Measurements from ENCODE around the gene SCP2D1.

SCP2D1 gene

DNA sequence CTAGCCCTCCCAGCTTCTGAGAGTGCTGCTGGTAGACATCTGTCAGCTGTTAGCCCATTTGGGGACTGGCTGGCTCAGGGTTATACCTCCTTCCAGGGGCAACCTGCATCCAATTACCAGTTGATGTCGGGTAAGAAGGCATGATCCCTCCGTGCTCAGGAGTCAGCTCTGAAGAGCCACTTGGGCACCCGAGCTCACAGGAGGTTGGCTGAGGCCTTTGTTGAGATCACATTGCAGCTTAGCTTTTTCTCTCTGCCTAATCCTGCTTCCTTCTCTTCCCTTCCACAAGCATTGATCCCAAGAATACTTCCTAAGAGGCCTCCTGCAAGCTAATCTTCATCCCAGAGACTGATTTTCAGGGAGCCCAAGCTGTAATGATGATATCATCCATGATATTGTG is 35.5 kb downstream of the SCP2D1 start:
- no peaks in the 10 kb centered on the region for H3K9me3 ChIP-seq (replicated peaks; ENCODE audit: low read length)
- H3K4me1 ChIP-seq (ENCODE audit: control insufficient read depth, insufficient read depth, low read length) = no peaks in the 10 kb centered on the region
- no peak overlapping the region for H3K4me2 ChIP-seq (ENCODE audit: low read length)
- no peak overlapping the region for H3K9ac ChIP-seq (ENCODE audit: low read depth, low read length)
- no peaks in the 10 kb centered on the region for H3K27me3 ChIP-seq (ENCODE audit: control insufficient read depth, insufficient read depth, low read length)
- no peak overlapping the region for H3K4me3 ChIP-seq (ENCODE audit: low read length)
- no peaks in the 10 kb centered on the region for H3K36me3 ChIP-seq (ENCODE audit: insufficient read depth, low read length)

DNA sequence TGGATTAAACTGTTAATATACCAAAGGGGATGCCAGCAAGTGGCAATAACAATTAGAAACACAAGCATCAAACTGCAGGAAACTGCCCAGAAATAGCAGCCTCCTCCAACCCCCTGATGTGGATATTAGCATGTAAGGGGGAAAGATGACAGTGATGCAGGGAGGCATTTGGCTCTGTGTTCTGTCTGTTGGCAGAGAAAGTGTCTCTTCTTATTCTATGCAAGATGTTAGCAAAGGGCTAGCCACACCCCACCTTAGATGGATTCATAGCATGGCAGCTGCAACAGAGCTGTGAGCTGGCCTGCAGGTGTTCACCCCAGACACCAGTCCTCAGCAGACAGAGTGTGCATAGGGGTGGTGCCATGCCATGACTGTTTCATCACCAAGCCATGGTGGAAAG is 38.0 kb downstream of the SCP2D1 start:
- Histone ChIP-seq H3K4me1 (ENCODE audit: control insufficient read depth, insufficient read depth, low read length) (no peaks in the 10 kb centered on the region), H3K9me3 (replicated peaks; ENCODE audit: low read length) (no peaks in the 10 kb centered on the region), H3K36me3 (ENCODE audit: insufficient read depth, low read length) (no peaks in the 10 kb centered on the region), H3K4me3 (ENCODE audit: low read length) (no peak overlapping the region), H3K9ac (ENCODE audit: low read depth, low read length) (no peak overlapping the region), H3K27me3 (ENCODE audit: control insufficient read depth, insufficient read depth, low read length) (no peaks in the 10 kb centered on the region), H3K4me2 (ENCODE audit: low read length) (no peak overlapping the region)

DNA sequence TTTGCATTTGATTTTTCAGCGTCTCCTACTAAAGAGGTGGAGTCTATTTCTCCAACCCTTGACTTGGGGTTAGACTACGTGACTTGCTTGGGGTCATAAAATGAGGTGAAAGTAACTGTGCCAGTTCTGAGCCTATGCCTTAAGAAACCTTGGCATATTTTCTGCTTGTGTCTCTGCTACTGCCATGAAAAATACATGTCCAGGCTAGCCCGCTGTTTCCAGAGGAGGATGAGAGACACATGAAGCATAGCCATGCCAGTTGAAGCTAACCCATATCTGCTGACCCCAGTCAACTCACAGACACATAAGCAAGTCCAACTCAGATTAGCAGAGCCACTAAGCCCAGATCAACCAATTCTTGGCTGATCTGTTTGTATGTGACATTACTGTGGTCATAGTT is 38.7 kb downstream of the SCP2D1 start:
- Histone ChIP-seq H3K9me3 (replicated peaks; ENCODE audit: low read length) (no peaks in the 10 kb centered on the region), H3K4me2 (ENCODE audit: low read length) (no peak overlapping the region), H3K36me3 (ENCODE audit: insufficient read depth, low read length) (no peaks in the 10 kb centered on the region), H3K9ac (ENCODE audit: low read depth, low read length) (no peak overlapping the region), H3K4me1 (ENCODE audit: control insufficient read depth, insufficient read depth, low read length) (no peaks in the 10 kb centered on the region), H3K4me3 (ENCODE audit: low read length) (no peak overlapping the region), H3K27me3 (ENCODE audit: control insufficient read depth, insufficient read depth, low read length) (no peaks in the 10 kb centered on the region)

DNA sequence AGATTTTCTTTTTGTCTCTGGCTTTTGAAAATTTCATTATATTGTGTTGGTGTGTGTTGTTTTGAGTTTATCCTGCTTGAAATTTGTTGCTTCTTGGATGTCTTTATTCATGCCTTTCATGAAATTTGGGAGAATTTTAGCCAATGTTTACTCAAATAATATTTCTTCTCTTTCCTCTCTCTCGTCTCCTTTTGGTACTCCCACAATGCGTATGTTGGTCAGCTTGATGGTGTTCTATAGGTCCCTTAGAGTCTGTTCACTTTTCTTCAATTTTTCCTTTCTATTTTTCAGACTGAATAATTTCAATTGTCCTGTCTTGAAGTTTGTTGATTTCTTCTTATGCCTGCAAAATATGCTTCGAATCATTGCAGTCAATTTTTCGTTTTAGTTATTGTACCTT is 39.6 kb downstream of the SCP2D1 start:
- Histone ChIP-seq H3K36me3 (ENCODE audit: insufficient read depth, low read length) (no peaks in the 10 kb centered on the region), H3K27me3 (ENCODE audit: control insufficient read depth, insufficient read depth, low read length) (no peaks in the 10 kb centered on the region), H3K4me3 (ENCODE audit: low read length) (no peak overlapping the region), H3K4me1 (ENCODE audit: control insufficient read depth, insufficient read depth, low read length) (no peaks in the 10 kb centered on the region), H3K9me3 (replicated peaks; ENCODE audit: low read length) (no peaks in the 10 kb centered on the region), H3K4me2 (ENCODE audit: low read length) (no peak overlapping the region), H3K9ac (ENCODE audit: low read depth, low read length) (no peak overlapping the region)

DNA sequence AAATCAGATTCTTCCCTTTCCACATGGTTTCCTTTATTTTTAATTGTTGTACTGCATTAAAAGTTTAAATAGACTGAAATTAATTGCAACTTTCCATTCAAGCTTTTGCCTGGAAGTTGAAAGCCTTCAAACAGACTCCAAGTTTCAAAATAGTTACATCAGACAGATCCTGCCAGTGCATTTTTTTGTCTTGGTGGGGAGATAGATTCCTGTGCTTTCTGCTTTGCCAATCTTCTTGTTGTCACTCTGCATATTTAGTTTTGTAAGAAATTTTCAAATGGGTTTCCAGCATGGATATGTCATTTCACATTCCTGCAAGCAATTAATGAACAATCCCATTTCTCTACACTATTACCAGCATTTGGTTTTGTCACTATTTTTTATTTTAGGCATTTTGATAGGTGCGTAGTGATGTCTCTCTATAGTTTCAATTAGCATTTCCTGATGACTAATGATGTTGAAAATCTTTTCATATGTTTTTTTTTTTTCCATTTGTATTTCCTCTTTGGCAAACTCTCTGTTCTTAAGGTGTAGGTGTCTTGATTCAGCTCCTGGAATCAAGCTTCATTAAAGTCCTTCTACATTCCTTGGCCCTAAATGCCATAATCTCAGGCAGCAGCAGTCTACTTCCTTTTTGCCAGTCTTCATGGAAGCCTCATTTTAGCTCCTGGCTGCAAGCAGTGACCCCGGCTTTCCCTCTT is 40.5 kb downstream of the SCP2D1 start:
- H3K9me3 ChIP-seq (replicated peaks; ENCODE audit: low read length) = no peaks in the 10 kb centered on the region
- no peaks in the 10 kb centered on the region for H3K36me3 ChIP-seq (ENCODE audit: insufficient read depth, low read length)
- H3K4me3 ChIP-seq (ENCODE audit: low read length) = no peak overlapping the region
- no peaks in the 10 kb centered on the region for H3K27me3 ChIP-seq (ENCODE audit: control insufficient read depth, insufficient read depth, low read length)
- H3K4me2 ChIP-seq (ENCODE audit: low read length) = no peak overlapping the region
- no peaks in the 10 kb centered on the region for H3K4me1 ChIP-seq (ENCODE audit: control insufficient read depth, insufficient read depth, low read length)
- no peak overlapping the region for H3K9ac ChIP-seq (ENCODE audit: low read depth, low read length)

DNA sequence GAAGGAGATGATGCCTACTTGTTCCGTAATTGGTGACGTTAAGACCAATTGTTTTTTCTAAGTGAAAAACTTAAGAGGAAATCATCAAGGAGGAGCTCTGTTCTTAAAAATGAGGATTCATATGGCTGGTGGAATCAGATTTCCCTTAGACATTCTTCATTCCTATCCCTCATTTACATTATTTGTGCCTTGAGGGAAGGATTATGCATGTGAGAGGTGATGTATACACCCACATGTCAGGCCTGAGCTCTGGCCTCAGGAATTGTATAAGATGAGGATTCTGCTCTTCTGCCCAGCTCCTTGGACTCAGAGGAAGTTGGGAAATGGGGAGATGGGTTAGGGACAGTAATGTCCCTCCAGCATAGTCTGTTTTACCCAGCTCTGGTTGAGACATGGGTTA is 42.3 kb downstream of the SCP2D1 start:
- Histone ChIP-seq H3K9me3 (replicated peaks; ENCODE audit: low read length) (no peaks in the 10 kb centered on the region), H3K4me1 (ENCODE audit: control insufficient read depth, insufficient read depth, low read length) (no peaks in the 10 kb centered on the region), H3K9ac (ENCODE audit: low read depth, low read length) (no peak overlapping the region), H3K4me3 (ENCODE audit: low read length) (no peak overlapping the region), H3K27me3 (ENCODE audit: control insufficient read depth, insufficient read depth, low read length) (no peaks in the 10 kb centered on the region), H3K36me3 (ENCODE audit: insufficient read depth, low read length) (no peaks in the 10 kb centered on the region), H3K4me2 (ENCODE audit: low read length) (no peak overlapping the region)

DNA sequence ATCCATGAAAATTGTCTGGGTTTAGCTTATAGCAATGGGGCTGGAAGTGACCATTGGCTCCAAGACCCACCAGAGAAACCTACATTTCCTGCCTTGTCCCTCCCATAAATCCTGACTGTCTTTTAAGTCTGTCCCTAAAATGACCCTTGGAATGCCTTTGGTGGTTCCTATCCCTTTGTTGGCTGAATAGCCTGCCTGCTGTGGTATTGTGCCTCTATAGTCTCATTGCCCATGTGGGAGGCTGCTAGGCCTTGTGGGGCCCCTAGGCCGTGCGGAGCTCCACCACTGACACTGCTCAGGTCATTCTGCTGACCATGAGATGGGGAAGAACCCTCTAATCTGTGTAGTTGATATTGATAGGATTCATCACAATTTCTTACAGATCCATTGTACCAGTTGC is 43.3 kb downstream of the SCP2D1 start:
- Histone ChIP-seq H3K9ac (ENCODE audit: low read depth, low read length) (no peak overlapping the region), H3K4me1 (ENCODE audit: control insufficient read depth, insufficient read depth, low read length) (no peaks in the 10 kb centered on the region), H3K4me2 (ENCODE audit: low read length) (no peak overlapping the region), H3K9me3 (replicated peaks; ENCODE audit: low read length) (no peaks in the 10 kb centered on the region), H3K27me3 (ENCODE audit: control insufficient read depth, insufficient read depth, low read length) (no peaks in the 10 kb centered on the region), H3K4me3 (ENCODE audit: low read length) (no peak overlapping the region), H3K36me3 (ENCODE audit: insufficient read depth, low read length) (no peaks in the 10 kb centered on the region)

DNA sequence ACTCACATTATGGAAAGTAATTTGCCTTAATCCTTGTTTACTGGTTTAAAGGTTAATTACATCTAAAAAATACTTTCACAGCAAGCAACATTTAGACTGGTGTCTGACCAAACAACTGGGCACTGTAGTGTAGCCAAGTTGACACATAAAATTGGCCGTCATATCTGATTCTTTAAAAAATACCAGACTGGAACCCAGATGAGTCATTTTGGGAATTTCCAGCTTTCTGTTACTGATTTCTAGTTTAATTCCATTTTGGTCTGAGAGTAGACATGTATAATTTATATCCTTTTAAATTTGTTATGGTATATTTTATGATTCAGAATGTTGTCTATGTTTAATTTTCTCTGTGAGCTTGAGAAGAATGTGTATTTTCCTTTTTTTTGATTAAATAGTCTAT is 44.1 kb downstream of the SCP2D1 start:
- no peaks in the 10 kb centered on the region for H3K27me3 ChIP-seq (ENCODE audit: control insufficient read depth, insufficient read depth, low read length)
- H3K4me3 ChIP-seq (ENCODE audit: low read length) = no peak overlapping the region
- H3K9me3 ChIP-seq (replicated peaks; ENCODE audit: low read length) = no peaks in the 10 kb centered on the region
- no peak overlapping the region for H3K4me2 ChIP-seq (ENCODE audit: low read length)
- H3K4me1 ChIP-seq (ENCODE audit: control insufficient read depth, insufficient read depth, low read length) = no peaks in the 10 kb centered on the region
- H3K36me3 ChIP-seq (ENCODE audit: insufficient read depth, low read length) = no peaks in the 10 kb centered on the region
- no peak overlapping the region for H3K9ac ChIP-seq (ENCODE audit: low read depth, low read length)

DNA sequence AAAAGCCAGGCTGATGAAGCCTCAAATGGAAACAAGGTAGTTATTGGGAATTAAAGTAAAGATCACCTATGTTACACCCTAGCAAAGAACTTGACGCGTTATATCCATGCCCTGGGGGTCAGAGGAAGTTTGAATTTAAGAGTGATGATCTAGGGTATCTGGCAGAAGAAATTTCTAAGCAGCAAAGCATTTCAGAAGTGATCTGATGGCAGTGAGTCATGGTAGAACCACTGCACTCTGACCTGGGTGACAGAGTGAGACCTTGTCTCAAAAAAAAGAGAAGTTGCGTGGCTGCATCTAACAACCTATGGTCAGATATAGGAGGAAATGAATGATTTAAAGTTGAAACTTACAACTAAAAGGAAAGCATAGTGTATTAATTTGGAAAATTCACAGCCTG is 45.2 kb downstream of the SCP2D1 start:
- Histone ChIP-seq H3K4me2 (ENCODE audit: low read length) (no peak overlapping the region), H3K9me3 (replicated peaks; ENCODE audit: low read length) (no peaks in the 10 kb centered on the region), H3K36me3 (ENCODE audit: insufficient read depth, low read length) (no peaks in the 10 kb centered on the region), H3K4me1 (ENCODE audit: control insufficient read depth, insufficient read depth, low read length) (no peaks in the 10 kb centered on the region), H3K27me3 (ENCODE audit: control insufficient read depth, insufficient read depth, low read length) (no peaks in the 10 kb centered on the region), H3K9ac (ENCODE audit: low read depth, low read length) (no peak overlapping the region), H3K4me3 (ENCODE audit: low read length) (no peak overlapping the region)

Measured in skeletal muscle satellite cell (primary cell).